WI38 (cell line): ENCODE data around the gene RCL1.

Experiments used
- H3K4me3 ChIP-seq: 2 replicates; pipeline ENCODE4 v1.5.1; 2011; ENCODE audit warnings: low read depth, mild to moderate bottlenecking, control low read depth, low read length
- CTCF ChIP-seq: IDR thresholded peaks from 2 replicates; pipeline ENCODE4 v1.5.1; 2012; ENCODE audit warnings: low read depth, mild to moderate bottlenecking, control low read depth, low read length

Gene RCL1

GRCh38 chr9:4796530-4796929, 3.8 kb downstream of the RCL1 start:
- H3K4me3 ChIP-seq, result no peak overlapping the region

DNA sequence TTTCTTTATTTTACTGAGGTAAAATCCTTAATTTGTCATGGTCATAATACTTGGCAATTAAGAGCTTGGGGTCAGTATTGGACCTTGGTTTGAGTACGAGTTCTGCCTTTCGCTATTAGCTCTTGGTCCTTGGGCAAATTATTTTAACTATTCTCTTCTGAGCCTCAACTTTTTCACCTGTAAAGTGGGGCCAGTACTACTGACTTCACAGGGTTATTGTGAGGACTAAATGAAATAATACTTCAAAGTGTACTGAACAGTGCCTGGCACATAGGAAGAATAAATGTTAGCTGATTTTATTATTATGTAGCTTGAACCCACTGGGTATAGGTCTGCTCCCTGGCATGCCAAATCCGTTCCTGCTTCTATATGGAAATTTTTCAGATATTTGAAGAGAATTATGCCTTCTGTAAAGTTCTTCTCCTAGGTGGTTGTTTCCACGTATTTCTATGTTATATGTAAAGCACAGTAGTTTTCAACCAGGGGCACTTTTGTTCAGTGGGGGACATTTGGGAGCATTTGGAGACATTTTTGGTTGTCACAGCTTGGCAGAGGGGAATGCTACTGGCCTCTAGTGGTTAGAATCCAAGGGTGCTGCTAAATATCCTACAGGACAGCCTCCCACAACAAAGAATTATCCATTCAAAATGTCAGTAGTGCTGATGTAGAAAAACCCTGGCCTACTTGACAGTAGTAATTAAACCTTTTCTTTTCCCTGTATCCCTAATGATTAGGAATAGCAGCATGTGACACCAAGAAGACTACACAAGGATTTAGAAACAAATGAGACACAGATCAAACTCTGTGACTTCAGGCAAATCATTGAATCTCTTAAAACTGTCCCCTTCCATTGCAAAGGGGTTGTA, 4.5 kb downstream of the RCL1 start:
- TF ChIP-seq CTCF, result peak; percentile 78
- H3K4me3 ChIP-seq, result no peak overlapping the region

More at GRCh38 chr9:4796530-4796929, 3.8 kb downstream of the RCL1 start:
- no peak for TF ChIP-seq CTCF

DNA sequence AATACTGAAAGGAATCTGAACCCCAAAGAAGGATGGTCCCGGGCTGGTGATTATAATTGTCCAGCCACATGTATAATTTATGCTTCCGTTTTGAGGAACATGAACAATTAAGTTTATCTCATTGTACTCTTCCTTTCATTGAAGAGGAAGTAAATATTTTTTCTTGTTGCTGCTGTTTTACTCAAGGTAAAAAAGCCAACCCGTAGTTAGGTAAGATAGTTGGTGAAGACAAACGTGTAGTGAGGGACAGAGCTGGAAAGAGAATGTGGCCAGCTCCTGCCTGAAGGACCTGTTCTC, 5.1 kb downstream of the RCL1 start:
- no peak for TF ChIP-seq CTCF
- H3K4me3 ChIP-seq, result no peak overlapping the region

DNA sequence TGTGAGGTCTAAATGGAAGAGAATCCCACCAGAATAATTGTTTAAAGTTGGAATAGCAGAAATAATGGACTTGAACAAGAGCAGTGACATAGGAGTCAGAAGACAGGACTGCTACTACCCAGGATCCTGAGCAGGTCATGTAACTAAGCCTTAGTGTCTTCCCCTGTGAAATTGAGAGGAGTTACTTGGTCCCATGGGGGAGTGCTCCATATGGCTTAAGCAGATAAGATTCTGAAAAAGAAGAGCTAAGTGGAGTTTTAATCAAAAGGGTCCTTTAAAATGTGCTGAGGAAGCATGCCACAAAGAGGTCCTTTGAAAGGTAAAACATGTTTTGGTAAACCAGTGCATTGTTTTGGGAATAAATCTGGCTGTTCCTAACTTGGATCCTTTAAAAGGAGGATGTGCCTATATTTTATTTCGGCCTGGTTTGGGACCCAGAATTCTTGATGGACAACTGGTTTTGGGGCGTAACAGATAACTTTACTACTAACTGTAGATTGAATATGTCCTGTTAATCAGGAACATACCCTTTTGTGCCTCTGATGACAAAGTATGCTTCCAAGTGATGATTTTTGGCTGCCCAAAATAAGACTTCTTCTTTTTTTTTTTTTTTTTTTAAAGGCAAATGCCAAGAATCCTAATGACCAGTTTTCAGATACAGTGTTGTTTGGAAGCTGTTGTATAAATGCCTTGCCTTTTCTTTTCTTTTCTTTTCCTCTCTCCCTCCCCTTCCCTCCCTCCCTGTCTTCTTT, 5.7 kb downstream of the RCL1 start:
- H3K4me3 ChIP-seq, result no peak overlapping the region
- no peak for TF ChIP-seq CTCF

DNA sequence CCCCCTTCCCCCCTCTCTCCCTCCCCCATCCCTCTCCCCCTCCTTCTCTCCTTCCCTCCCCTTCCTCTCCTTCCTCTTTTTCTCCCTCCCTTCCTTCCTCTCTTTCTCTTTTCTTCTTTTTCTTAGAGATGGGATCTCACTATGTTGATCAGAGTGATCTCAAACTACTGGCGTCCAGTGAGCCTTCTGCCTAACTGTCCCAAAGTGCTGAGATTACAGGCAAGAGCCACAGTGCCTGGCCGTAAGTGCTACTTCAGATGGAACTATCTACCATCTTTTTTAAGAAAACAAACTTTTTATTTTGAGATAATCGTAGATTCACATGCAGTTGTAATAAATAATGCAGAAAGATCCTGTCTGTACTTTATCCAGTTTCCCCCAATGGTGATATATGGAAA, 6.3 kb downstream of the RCL1 start:
- no peak for TF ChIP-seq CTCF
- no peak overlapping the region for H3K4me3 ChIP-seq

DNA sequence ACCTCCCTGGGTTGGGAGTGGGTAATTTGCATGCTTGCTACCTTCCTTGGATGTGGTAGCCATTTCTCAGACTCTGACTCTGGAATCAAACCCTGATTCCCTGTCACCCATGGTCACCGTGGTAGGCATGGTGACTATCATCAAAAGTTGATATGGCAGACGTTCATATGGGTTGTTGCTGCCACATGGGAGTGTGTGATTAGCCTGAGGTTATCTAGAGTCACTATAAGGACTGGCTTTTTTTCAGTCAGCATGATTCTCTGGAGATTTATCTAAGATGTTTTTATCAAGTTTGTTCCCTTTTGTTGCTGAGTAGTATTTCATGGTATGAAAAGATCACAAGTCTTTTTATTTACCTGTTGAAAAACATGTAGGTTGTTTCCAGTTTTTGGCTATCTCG, 7.0 kb downstream of the RCL1 start:
- TF ChIP-seq CTCF, result no peak
- H3K4me3 ChIP-seq, result no peak overlapping the region

DNA sequence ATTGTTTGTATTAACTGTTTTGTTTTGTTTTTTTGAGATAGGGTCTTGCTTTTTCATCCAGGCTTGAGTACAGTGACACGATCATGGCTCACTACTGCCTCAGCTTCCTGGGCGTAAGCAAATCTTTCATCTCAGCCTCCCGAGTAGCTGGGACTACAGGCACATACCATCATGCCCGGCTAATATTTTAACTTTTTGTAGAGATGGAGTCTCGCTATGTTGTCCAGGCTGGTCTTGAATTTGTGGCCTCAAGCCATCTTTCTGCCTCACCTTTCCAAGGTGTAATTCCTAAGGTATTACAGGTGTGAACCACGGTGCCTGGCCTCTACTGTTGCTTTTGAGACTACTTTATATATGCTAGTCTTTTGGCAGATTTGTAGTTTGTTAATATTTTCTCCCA, 8.4 kb downstream of the RCL1 start:
- H3K4me3 ChIP-seq, result no peak overlapping the region
- TF ChIP-seq CTCF, result no peak
